ENCODE results near the gene BTBD9. TPM values are rescaled to one million over a fixed set of nuclear protein-coding genes. Genes with fewer than 3 reads are reported as not detected.

Gene BTBD9
- total RNA-seq, 6 experiments from 2014 or later = 11.0 to 12.7 (median 12.5) TPM

- peak overlapping the region; percentile 50 for H3K27ac Mint-ChIP-seq
- peaks cover 21% of the 10 kb centered on the region for H3K4me1 Mint-ChIP-seq (ENCODE audit: low read depth)
- H3K9me3 Mint-ChIP-seq = no peaks in the 10 kb centered on the region
- TF ChIP-seq, protein P1, sequence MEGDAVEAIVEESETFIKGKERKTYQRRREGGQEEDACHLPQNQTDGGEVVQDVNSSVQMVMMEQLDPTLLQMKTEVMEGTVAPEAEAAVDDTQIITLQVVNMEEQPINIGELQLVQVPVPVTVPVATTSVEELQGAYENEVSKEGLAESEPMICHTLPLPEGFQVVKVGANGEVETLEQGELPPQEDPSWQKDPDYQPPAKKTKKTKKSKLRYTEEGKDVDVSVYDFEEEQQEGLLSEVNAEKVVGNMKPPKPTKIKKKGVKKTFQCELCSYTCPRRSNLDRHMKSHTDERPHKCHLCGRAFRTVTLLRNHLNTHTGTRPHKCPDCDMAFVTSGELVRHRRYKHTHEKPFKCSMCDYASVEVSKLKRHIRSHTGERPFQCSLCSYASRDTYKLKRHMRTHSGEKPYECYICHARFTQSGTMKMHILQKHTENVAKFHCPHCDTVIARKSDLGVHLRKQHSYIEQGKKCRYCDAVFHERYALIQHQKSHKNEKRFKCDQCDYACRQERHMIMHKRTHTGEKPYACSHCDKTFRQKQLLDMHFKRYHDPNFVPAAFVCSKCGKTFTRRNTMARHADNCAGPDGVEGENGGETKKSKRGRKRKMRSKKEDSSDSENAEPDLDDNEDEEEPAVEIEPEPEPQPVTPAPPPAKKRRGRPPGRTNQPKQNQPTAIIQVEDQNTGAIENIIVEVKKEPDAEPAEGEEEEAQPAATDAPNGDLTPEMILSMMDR (IDR thresholded peaks at IDR 0.05) = no peak
- DNase-seq = peak; percentile 75
- H3K27me3 Mint-ChIP-seq (ENCODE audit: insufficient read depth) = no peaks in the 10 kb centered on the region
- H3K36me3 Mint-ChIP-seq (ENCODE audit: low read depth) = no peaks in the 10 kb centered on the region
- H3K4me3 Mint-ChIP-seq = peak overlapping the region; percentile 3; the same call in 1 of the 2 replicates
These were observed 130.0 kb downstream of the BTBD9 start for GRCh38 chr6:38509713-38510112.

DNA sequence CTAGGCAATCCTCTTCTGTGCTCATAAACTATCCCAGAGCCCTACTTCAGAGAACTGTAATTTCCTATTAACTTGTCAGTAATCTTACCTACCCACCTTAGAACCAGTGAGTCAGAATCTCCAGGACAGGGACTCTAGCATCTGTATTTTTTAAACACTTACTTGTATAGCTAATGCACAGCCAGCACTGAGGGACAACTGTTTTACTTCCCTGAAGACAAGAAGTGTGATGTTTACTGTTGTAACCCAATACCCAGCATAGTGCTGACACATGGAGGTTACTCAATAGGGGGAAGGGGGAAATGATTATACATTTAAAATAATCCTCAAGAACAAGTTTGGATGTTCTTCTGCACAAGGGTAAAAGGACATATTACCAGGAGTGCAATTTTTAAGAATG, 130.8 kb downstream of the BTBD9 start:
- H3K27me3 Mint-ChIP-seq (ENCODE audit: insufficient read depth) = no peaks in the 10 kb centered on the region

DNA sequence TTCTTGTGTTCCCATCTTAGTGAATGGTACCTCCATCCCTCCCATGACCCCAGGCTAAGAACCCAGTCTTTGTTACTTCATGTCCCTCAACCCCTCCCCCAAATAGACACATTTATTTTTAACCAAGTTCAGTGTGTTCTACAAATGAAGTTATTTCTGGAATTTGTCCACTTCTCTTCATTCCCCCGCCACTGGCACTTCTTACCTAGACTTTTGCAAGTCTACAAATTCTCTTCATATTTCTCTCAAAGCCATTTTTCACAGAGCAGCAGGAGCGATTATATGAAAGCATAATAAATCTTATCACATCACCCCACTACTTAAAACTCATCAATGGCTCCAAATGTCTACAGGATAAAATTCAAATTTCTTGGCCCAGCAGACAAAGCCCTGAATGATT, 131.4 kb downstream of the BTBD9 start:
- Mint-ChIP-seq H3K9me3 (no peaks in the 10 kb centered on the region), H3K27ac (no peak overlapping the region), H3K36me3 (ENCODE audit: low read depth) (no peaks in the 10 kb centered on the region), H3K27me3 (ENCODE audit: insufficient read depth) (no peaks in the 10 kb centered on the region), H3K4me1 (ENCODE audit: low read depth) (peaks cover 21% of the 10 kb centered on the region), H3K4me3 (no peak overlapping the region)
- TF ChIP-seq, protein P1 (IDR thresholded peaks at IDR 0.05) = no peak
- no peak for DNase-seq

More for the DNA sequence above, 130.8 kb downstream of the BTBD9 start:
- no peak overlapping the region for H3K27ac Mint-ChIP-seq
- no peak overlapping the region for H3K4me3 Mint-ChIP-seq
- peaks cover 21% of the 10 kb centered on the region for H3K4me1 Mint-ChIP-seq (ENCODE audit: low read depth)
- no peak for DNase-seq
- no peaks in the 10 kb centered on the region for H3K9me3 Mint-ChIP-seq
- TF ChIP-seq, protein P1 (IDR thresholded peaks at IDR 0.05) = no peak
- no peaks in the 10 kb centered on the region for H3K36me3 Mint-ChIP-seq (ENCODE audit: low read depth)

GRCh38 chr6:38507173-38507572, 132.6 kb downstream of the BTBD9 start:
- Mint-ChIP-seq H3K27ac (no peak overlapping the region), H3K9me3 (no peaks in the 10 kb centered on the region), H3K36me3 (ENCODE audit: low read depth) (no peaks in the 10 kb centered on the region), H3K4me3 (no peak overlapping the region), H3K4me1 (ENCODE audit: low read depth) (peaks cover 16% of the 10 kb centered on the region), H3K27me3 (ENCODE audit: insufficient read depth) (no peaks in the 10 kb centered on the region)
- no peak for DNase-seq
- TF ChIP-seq, protein P1 (IDR thresholded peaks at IDR 0.05) = no peak

DNA sequence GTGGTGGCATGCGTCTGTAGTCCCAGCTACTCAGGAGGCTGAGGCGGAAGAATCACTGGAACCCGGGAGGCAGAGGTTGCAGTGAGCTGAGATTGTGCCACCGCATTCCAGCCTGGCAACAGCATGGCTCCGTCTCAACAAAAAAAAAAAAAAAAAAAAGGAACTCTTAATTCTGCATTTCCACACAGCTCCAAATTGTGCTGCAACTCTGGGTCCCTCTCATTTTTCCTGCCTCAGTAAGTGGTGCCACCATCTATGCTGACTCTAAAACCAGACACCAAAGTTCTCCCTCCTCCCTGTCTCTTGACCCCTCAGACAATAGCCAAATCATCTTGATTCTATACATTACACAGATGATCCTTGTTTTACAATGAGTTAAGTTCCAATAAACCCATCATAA, 133.9 kb downstream of the BTBD9 start:
- Mint-ChIP-seq H3K9me3 (no peaks in the 10 kb centered on the region), H3K4me3 (no peak overlapping the region), H3K27me3 (ENCODE audit: insufficient read depth) (no peaks in the 10 kb centered on the region), H3K27ac (no peak overlapping the region), H3K4me1 (ENCODE audit: low read depth) (peaks cover 4% of the 10 kb centered on the region), H3K36me3 (ENCODE audit: low read depth) (no peaks in the 10 kb centered on the region)
- no peak for DNase-seq
- TF ChIP-seq, protein P1 (IDR thresholded peaks at IDR 0.05) = no peak

- TF ChIP-seq, protein P1 (IDR thresholded peaks at IDR 0.05) = no peak
- DNase-seq = no peak
- Mint-ChIP-seq H3K27ac (no peak overlapping the region), H3K4me1 (ENCODE audit: low read depth) (no peaks in the 10 kb centered on the region), H3K9me3 (no peaks in the 10 kb centered on the region), H3K4me3 (no peak overlapping the region), H3K36me3 (ENCODE audit: low read depth) (no peaks in the 10 kb centered on the region), H3K27me3 (ENCODE audit: insufficient read depth) (no peaks in the 10 kb centered on the region)
These were observed 134.7 kb downstream of the BTBD9 start for GRCh38 chr6:38504996-38505395.
